ENCODE measurements around the gene PCK1. TPM values are rescaled to one million over a fixed set of nuclear protein-coding genes. Genes with fewer than 3 reads are reported as not detected.

PCK1 gene
- total RNA-seq, 1 experiment from 2014 or later, result 0.21 TPM

DNA sequence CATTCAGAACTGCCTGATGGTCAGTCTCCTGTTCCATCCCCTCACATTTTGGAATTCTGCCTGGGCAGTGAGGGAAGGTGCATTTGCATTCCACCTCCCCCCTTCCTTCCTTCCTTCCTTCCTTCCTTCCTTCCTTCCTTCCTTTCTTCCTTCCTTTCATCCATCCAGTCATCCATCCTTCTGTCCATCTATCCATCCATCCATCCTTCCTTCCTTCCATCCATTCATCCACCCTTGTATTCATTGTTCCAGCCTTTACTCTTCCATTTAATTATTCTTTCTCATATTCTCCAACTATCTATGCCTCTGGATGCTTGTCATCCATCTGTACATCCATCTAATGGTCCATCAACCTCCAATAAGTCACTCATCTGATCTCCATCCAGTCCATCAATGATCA is 14.0 kb downstream of the PCK1 start:
- in situ Hi-C loops (cut with HindIII; ENCODE audit: low pct_unique_long_range_greater_than_20kb, low sequenced_read_pairs) (no loop called here), intact Hi-C loops (cut with micrococcal nuclease; ENCODE audit: unreplicated experiment) (no loop called here)
- Histone ChIP-seq H3K36me3 (ENCODE audit: control insufficient read depth, insufficient read depth, low read length) (no peaks in the 10 kb centered on the region; the same call in 1 of the 2 replicates), H3K9me3 (ENCODE audit: control insufficient read depth, insufficient read depth, low read depth, low read length) (no peaks in the 10 kb centered on the region), H3K27me3 (ENCODE audit: control insufficient read depth, insufficient read depth, low read length) (peaks cover 20% of the 10 kb centered on the region; the same call in 1 of the 2 replicates), H3K4me3 (ENCODE audit: low read depth in 2 of 2, low read length in 2 of 2) (no peak overlapping the region), H3K27ac (ENCODE audit: low read length) (no peak overlapping the region), H3K4me1 (ENCODE audit: control insufficient read depth, insufficient read depth, low read length) (no peaks in the 10 kb centered on the region)
- DNase-seq (ENCODE audit: low read depth, low spot score) (no peak), ATAC-seq (no peak)
- TF ChIP-seq POLR2AphosphoS5 (IDR thresholded peaks at IDR 0.05; ENCODE audit: low read depth, low read length) (no peak), TCF7L2 (IDR thresholded peaks at IDR 0.05; ENCODE audit: low read depth, low read length) (no peak), SIN3A (IDR thresholded peaks at IDR 0.05; ENCODE audit: borderline replicate concordance, insufficient read depth, low read depth, low read length) (no peak)
- TF ChIP-seq, protein P1, sequence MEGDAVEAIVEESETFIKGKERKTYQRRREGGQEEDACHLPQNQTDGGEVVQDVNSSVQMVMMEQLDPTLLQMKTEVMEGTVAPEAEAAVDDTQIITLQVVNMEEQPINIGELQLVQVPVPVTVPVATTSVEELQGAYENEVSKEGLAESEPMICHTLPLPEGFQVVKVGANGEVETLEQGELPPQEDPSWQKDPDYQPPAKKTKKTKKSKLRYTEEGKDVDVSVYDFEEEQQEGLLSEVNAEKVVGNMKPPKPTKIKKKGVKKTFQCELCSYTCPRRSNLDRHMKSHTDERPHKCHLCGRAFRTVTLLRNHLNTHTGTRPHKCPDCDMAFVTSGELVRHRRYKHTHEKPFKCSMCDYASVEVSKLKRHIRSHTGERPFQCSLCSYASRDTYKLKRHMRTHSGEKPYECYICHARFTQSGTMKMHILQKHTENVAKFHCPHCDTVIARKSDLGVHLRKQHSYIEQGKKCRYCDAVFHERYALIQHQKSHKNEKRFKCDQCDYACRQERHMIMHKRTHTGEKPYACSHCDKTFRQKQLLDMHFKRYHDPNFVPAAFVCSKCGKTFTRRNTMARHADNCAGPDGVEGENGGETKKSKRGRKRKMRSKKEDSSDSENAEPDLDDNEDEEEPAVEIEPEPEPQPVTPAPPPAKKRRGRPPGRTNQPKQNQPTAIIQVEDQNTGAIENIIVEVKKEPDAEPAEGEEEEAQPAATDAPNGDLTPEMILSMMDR (IDR thresholded peaks at IDR 0.05), result no peak
- TF ChIP-seq, protein P2, sequence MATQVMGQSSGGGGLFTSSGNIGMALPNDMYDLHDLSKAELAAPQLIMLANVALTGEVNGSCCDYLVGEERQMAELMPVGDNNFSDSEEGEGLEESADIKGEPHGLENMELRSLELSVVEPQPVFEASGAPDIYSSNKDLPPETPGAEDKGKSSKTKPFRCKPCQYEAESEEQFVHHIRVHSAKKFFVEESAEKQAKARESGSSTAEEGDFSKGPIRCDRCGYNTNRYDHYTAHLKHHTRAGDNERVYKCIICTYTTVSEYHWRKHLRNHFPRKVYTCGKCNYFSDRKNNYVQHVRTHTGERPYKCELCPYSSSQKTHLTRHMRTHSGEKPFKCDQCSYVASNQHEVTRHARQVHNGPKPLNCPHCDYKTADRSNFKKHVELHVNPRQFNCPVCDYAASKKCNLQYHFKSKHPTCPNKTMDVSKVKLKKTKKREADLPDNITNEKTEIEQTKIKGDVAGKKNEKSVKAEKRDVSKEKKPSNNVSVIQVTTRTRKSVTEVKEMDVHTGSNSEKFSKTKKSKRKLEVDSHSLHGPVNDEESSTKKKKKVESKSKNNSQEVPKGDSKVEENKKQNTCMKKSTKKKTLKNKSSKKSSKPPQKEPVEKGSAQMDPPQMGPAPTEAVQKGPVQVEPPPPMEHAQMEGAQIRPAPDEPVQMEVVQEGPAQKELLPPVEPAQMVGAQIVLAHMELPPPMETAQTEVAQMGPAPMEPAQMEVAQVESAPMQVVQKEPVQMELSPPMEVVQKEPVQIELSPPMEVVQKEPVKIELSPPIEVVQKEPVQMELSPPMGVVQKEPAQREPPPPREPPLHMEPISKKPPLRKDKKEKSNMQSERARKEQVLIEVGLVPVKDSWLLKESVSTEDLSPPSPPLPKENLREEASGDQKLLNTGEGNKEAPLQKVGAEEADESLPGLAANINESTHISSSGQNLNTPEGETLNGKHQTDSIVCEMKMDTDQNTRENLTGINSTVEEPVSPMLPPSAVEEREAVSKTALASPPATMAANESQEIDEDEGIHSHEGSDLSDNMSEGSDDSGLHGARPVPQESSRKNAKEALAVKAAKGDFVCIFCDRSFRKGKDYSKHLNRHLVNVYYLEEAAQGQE (IDR thresholded peaks at IDR 0.05; ENCODE audit: insufficient read depth in 1 of 2, low read depth in 2 of 2, low read length in 1 of 2), result no peak
- ChIA-PET POLR2A (no interaction called here), CTCF (interaction anchor here (0.6 kb wide), 1 partner anchor 482 kb away, joined by 4 read pairs; no protein-coding TSS in a partner anchor)
- BruUV-seq (replicated peaks), result no TSS peak

DNA sequence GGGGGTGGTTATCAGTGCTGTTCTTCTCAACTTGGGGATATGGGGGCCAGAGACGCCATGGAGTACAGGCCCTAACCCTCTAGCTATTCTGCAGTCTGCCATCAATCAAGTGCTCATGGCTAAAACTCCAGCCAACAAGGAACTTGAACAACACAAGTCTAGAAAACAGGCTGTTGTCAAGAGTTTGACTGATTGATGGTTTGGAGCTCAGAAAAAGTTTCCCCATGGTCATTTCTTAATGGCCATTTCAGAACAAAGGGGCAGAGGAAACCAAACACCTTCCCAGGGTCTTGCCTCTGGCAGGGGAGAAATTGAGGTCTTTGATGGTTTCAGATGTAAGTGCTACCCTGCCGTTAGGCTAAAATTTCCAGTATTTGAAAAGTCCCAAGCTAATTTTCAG is 15.1 kb downstream of the PCK1 start:
- Histone ChIP-seq H3K4me1 (ENCODE audit: control insufficient read depth, insufficient read depth, low read length) (no peaks in the 10 kb centered on the region), H3K36me3 (ENCODE audit: control insufficient read depth, insufficient read depth, low read length) (no peaks in the 10 kb centered on the region; the same call in 1 of the 2 replicates), H3K9me3 (ENCODE audit: control insufficient read depth, insufficient read depth, low read depth, low read length) (no peaks in the 10 kb centered on the region), H3K4me3 (ENCODE audit: low read depth in 2 of 2, low read length in 2 of 2) (no peak overlapping the region), H3K27ac (ENCODE audit: low read length) (no peak overlapping the region), H3K27me3 (ENCODE audit: control insufficient read depth, insufficient read depth, low read length) (peaks cover 22% of the 10 kb centered on the region; the same call in 1 of the 2 replicates)
- no TSS peak for BruUV-seq (replicated peaks)
- ChIA-PET CTCF (no interaction called here), POLR2A (no interaction called here)
- intact Hi-C loops (cut with micrococcal nuclease; ENCODE audit: unreplicated experiment), result no loop called here
- no peak for ATAC-seq
- TF ChIP-seq, protein P1 (IDR thresholded peaks at IDR 0.05), result no peak
- TF ChIP-seq POLR2AphosphoS5 (IDR thresholded peaks at IDR 0.05; ENCODE audit: low read depth, low read length) (no peak), SIN3A (IDR thresholded peaks at IDR 0.05; ENCODE audit: borderline replicate concordance, insufficient read depth, low read depth, low read length) (no peak), TCF7L2 (IDR thresholded peaks at IDR 0.05; ENCODE audit: low read depth, low read length) (no peak)
- TF ChIP-seq, protein P2 (IDR thresholded peaks at IDR 0.05; ENCODE audit: insufficient read depth in 1 of 2, low read depth in 2 of 2, low read length in 1 of 2), result no peak
- DNase-seq (ENCODE audit: low read depth, low spot score), result no peak
- in situ Hi-C loops (cut with HindIII; ENCODE audit: low pct_unique_long_range_greater_than_20kb, low sequenced_read_pairs), result no loop called here

All from Panc1 (cell line).